Liver (tissue), 9 donors: ENCODE data around the gene CFAP100. TPM values are rescaled to one million over a fixed set of nuclear protein-coding genes. Genes with fewer than 3 reads are reported as not detected.

Experiments used
- DNase-seq: peaks from one replicate; pipeline ENCODE4 v3.0.0-alpha.2; 2017; ENCODE audit warnings: low spot score
- H3K27ac ChIP-seq, 2 donors: one replicate each; pipeline ENCODE4 v1.7.0; 2013; ENCODE audit warnings: inconsistent platforms in 2 of 2, low read length in 2 of 2, control low read depth in 1 of 2, low read depth in 1 of 2, mild to moderate bottlenecking in 1 of 2
- H3K27me3 ChIP-seq, 4 donors: one replicate each; pipeline versions ENCODE4 v1.6.1 to v1.7.0; 2013; ENCODE audit warnings: low read length in 3 of 4, inconsistent platforms in 1 of 4, mild to moderate bottlenecking in 1 of 4, moderate library complexity in 1 of 4; ENCODE audit not compliant: control insufficient read depth in 4 of 4, insufficient read depth in 4 of 4
- H3K36me3 ChIP-seq, 4 donors: one replicate each; pipeline versions ENCODE4 v1.6.1 to v1.7.0; 2013; ENCODE audit warnings: low read length in 3 of 4, mild to moderate bottlenecking in 3 of 4, low read depth in 1 of 4, moderate library complexity in 1 of 4; ENCODE audit not compliant: control insufficient read depth in 4 of 4, insufficient read depth in 3 of 4
- H3K4me1 ChIP-seq, 4 donors: one replicate each; pipeline versions ENCODE4 v1.6.1 to v1.7.0; 2013; ENCODE audit warnings: low read length in 3 of 4, mild to moderate bottlenecking in 3 of 4, moderate library complexity in 1 of 4; ENCODE audit not compliant: control insufficient read depth in 4 of 4, insufficient read depth in 4 of 4
- H3K4me3 ChIP-seq, 3 donors: one replicate each; pipeline versions ENCODE4 v1.6.1 to v1.7.0; 2013; ENCODE audit warnings: low read length in 3 of 3, control low read depth in 1 of 3, low read depth in 1 of 3, mild to moderate bottlenecking in 1 of 3
- H3K9ac ChIP-seq, 2 donors: one replicate each; pipeline ENCODE4 v1.7.0; 2013; ENCODE audit warnings: low read length in 2 of 2, mild to moderate bottlenecking in 2 of 2, moderate library complexity in 2 of 2, control low read depth in 1 of 2, low read depth in 1 of 2
- H3K9me3 ChIP-seq, 4 donors: one replicate each; pipeline versions ENCODE4 v1.6.1 to v1.7.0; 2013; ENCODE audit warnings: low read length in 3 of 4; ENCODE audit not compliant: control insufficient read depth in 4 of 4
- EGR1 ChIP-seq, 2 donors: IDR thresholded peaks; 2 replicates each; pipeline ENCODE4 v1.6.1; 2016 to 2018; ENCODE audit warnings: antibody characterized with exemption in 2 of 2, low read depth in 2 of 2
- FOXA1 ChIP-seq: IDR thresholded peaks from 2 replicates; pipeline ENCODE4 v1.6.1; 2016; ENCODE audit warnings: antibody characterized with exemption
- FOXA2 ChIP-seq: IDR thresholded peaks from 2 replicates; pipeline ENCODE4 v1.6.1; 2016; ENCODE audit warnings: antibody characterized with exemption
- GABPA ChIP-seq, 2 donors: IDR thresholded peaks in 1 of 2; conservative IDR thresholded peaks in 1 of 2; 2 replicates each; pipeline ENCODE4 v1.6.1; 2016; ENCODE audit warnings: antibody characterized with exemption in 2 of 2, mild to moderate bottlenecking in 1 of 2, moderate library complexity in 1 of 2
- HNF4A ChIP-seq, 2 donors: conservative IDR thresholded peaks; 2 replicates each; pipeline ENCODE4 v1.6.1; 2016; ENCODE audit warnings: antibody characterized with exemption in 2 of 2, mild to moderate bottlenecking in 2 of 2
- HNF4G ChIP-seq: IDR thresholded peaks from 2 replicates; pipeline ENCODE4 v1.6.1; 2016; ENCODE audit warnings: antibody characterized with exemption
- JUND ChIP-seq, 2 donors: IDR thresholded peaks; 2 replicates each; pipeline ENCODE4 v1.6.1; 2016; ENCODE audit warnings: antibody characterized with exemption in 2 of 2
- NR2F2 ChIP-seq: IDR thresholded peaks from 2 replicates; pipeline ENCODE4 v1.6.1; 2016; ENCODE audit warnings: antibody characterized with exemption
- RAD21 ChIP-seq, 2 donors: IDR thresholded peaks; 2 replicates each; pipeline ENCODE4 v1.6.1; 2016; ENCODE audit warnings: antibody characterized with exemption in 2 of 2, mild to moderate bottlenecking in 2 of 2
- RXRA ChIP-seq, 2 donors: IDR thresholded peaks; 2 replicates each; pipeline ENCODE4 v1.6.1; 2017 to 2018; ENCODE audit warnings: antibody characterized with exemption in 2 of 2, mild to moderate bottlenecking in 1 of 2
- SP1 ChIP-seq: IDR thresholded peaks from 2 replicates; pipeline ENCODE4 v1.6.1; 2018; ENCODE audit warnings: antibody characterized with exemption, mild to moderate bottlenecking
- TAF1 ChIP-seq: conservative IDR thresholded peaks from 2 replicates; pipeline ENCODE4 v1.6.1; 2016; ENCODE audit warnings: antibody characterized with exemption, mild to moderate bottlenecking
- YY1 ChIP-seq: IDR thresholded peaks from 2 replicates; pipeline ENCODE4 v1.6.1; 2016; ENCODE audit warnings: antibody characterized with exemption, mild to moderate bottlenecking
- WGBS: extraction: QIAGEN DNeasy Blood & Tissue Kit; methylation state at CpG from one replicate; pipeline ENCODE4 v1.1.7; 2013; 5-methylcytosine and 5-hydroxymethylcytosine counted together
- polyA plus RNA-seq, 2 donors: library from polyadenylated mRNA; stranded (reverse) in 1 of 2; unstranded in 1 of 2; fragments of 200-250 nt in 1 of 2; fragments of >200 nt in 1 of 2; fragmentation: Nextera tagmentation in 1 of 2; extraction: Ambion mirVana in 1 of 2; gene quantifications; one replicate each; pipeline versions ENCODE4 v1.2.1 to v1.2.3, GENCODE V29; 2013 to 2015
- total RNA-seq, 2 donors: library from RNA; depleted of rRNA; stranded (reverse); fragments of >200 nt; gene quantifications; one replicate each; pipeline ENCODE4 v1.2.3, GENCODE V29; 2014
- TF ChIP-seq, protein P1 (sequence below): IDR thresholded peaks from 2 replicates; pipeline ENCODE4 v1.6.1; 2016; ENCODE audit warnings: antibody characterized with exemption, mild to moderate bottlenecking
- TF ChIP-seq, protein P2 (sequence below): fragments of 150-350 bp; IDR thresholded peaks from 2 replicates; pipeline ENCODE4 v1.5.1; 2017; ENCODE audit warnings: improper control_type of control experiment, low read depth, low read length; ENCODE audit not compliant: missing input control
- TF ChIP-seq, protein P3 (sequence below): IDR thresholded peaks from 2 replicates; pipeline ENCODE4 v1.6.1; 2016; ENCODE audit warnings: antibody characterized with exemption
- TF ChIP-seq, protein P4 (sequence below): IDR thresholded peaks from 2 replicates; pipeline ENCODE4 v1.6.1; 2016; ENCODE audit warnings: antibody characterized with exemption
- TF ChIP-seq, protein P5 (sequence below): IDR thresholded peaks from 2 replicates; pipeline ENCODE4 v1.6.1; 2016; ENCODE audit warnings: antibody characterized with exemption
- donor health status: healthy.
- donor health status: healthy.
- donor health status: healthy.
- donor health status: healthy.
- donor health status: healthy.

The CFAP100 gene
- total and polyA plus RNA-seq, 4 donors, result not detected

DNA sequence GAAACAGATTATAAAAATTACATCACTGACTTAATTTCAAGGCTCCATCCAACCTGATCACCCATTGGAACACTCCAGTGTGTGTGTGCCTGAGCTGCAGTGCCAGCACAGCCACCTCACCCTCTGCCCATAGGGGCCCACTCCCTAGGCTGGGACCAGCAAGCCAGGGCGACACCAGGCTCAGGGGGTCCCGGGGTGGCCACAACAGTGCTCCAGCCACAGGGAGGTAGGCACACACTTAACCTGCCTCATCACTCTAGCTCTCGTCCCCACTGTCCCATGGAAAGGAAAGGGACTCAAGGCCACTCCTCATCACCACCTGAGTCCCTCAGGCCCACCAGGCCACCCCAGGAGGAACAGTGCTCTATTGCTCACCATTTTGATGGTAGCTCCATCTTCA, 56.0 kb downstream of the CFAP100 start:
- H3K36me3 ChIP-seq, result peaks cover 4 to 14% (median 11%) of the 10 kb centered on the region in 4 donors
- no peak overlapping the region for H3K9ac ChIP-seq
- TF ChIP-seq, protein P1, sequence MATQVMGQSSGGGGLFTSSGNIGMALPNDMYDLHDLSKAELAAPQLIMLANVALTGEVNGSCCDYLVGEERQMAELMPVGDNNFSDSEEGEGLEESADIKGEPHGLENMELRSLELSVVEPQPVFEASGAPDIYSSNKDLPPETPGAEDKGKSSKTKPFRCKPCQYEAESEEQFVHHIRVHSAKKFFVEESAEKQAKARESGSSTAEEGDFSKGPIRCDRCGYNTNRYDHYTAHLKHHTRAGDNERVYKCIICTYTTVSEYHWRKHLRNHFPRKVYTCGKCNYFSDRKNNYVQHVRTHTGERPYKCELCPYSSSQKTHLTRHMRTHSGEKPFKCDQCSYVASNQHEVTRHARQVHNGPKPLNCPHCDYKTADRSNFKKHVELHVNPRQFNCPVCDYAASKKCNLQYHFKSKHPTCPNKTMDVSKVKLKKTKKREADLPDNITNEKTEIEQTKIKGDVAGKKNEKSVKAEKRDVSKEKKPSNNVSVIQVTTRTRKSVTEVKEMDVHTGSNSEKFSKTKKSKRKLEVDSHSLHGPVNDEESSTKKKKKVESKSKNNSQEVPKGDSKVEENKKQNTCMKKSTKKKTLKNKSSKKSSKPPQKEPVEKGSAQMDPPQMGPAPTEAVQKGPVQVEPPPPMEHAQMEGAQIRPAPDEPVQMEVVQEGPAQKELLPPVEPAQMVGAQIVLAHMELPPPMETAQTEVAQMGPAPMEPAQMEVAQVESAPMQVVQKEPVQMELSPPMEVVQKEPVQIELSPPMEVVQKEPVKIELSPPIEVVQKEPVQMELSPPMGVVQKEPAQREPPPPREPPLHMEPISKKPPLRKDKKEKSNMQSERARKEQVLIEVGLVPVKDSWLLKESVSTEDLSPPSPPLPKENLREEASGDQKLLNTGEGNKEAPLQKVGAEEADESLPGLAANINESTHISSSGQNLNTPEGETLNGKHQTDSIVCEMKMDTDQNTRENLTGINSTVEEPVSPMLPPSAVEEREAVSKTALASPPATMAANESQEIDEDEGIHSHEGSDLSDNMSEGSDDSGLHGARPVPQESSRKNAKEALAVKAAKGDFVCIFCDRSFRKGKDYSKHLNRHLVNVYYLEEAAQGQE, result no peak
- TF ChIP-seq, protein P2, sequence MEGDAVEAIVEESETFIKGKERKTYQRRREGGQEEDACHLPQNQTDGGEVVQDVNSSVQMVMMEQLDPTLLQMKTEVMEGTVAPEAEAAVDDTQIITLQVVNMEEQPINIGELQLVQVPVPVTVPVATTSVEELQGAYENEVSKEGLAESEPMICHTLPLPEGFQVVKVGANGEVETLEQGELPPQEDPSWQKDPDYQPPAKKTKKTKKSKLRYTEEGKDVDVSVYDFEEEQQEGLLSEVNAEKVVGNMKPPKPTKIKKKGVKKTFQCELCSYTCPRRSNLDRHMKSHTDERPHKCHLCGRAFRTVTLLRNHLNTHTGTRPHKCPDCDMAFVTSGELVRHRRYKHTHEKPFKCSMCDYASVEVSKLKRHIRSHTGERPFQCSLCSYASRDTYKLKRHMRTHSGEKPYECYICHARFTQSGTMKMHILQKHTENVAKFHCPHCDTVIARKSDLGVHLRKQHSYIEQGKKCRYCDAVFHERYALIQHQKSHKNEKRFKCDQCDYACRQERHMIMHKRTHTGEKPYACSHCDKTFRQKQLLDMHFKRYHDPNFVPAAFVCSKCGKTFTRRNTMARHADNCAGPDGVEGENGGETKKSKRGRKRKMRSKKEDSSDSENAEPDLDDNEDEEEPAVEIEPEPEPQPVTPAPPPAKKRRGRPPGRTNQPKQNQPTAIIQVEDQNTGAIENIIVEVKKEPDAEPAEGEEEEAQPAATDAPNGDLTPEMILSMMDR, result no peak
- TF ChIP-seq FOXA1 (no peak), HNF4G (no peak), YY1 (no peak), GABPA (IDR thresholded peaks at IDR 0.05 in 1 of 2, conservative IDR thresholded peaks at IDR 0.05 in 1 of 2) (no peak)
- TF ChIP-seq, protein P3, sequence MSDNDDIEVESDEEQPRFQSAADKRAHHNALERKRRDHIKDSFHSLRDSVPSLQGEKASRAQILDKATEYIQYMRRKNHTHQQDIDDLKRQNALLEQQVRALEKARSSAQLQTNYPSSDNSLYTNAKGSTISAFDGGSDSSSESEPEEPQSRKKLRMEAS, result no peak
- no peak overlapping the region for H3K27ac ChIP-seq
- H3K27me3 ChIP-seq, result no peaks in the 10 kb centered on the region
- over 99% methylated on average over 3 of the region's 3 CpGs for WGBS
- H3K9me3 ChIP-seq, result no peaks in the 10 kb centered on the region
- H3K4me3 ChIP-seq, result no peak overlapping the region
- peak; percentile 27 for DNase-seq
- H3K4me1 ChIP-seq, result peaks cover 14 to 51% (median 46%) of the 10 kb centered on the region in 4 donors

DNA sequence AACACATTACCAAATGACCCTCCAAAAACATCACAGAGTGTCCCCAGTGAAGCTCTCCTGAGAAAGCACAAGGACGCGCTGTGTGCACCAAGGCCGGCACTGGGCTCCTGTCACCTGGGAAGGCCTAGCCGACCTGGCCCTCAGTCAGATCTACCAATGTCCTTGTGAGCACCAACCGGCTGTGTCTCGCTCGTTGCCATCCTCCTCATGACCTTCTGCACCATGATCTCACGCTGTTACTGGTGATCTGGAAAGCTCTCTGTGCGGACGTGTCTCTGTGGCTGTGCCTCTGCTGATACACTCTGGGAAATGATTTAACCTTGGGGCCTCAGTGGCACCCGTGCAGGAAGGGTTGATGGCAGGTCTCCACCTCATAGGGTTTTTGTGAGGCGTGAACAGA, 56.8 kb downstream of the CFAP100 start:
- 94% methylated on average over 12 of the region's 12 CpGs for WGBS
- H3K4me3 ChIP-seq, result no peak overlapping the region
- peaks cover 9 to 48% (median 40%) of the 10 kb centered on the region in 4 donors for H3K4me1 ChIP-seq
- TF ChIP-seq, protein P1, result no peak
- TF ChIP-seq RAD21 (IDR thresholded peaks at IDR 0.05), result no peak
- TF ChIP-seq, protein P4, sequence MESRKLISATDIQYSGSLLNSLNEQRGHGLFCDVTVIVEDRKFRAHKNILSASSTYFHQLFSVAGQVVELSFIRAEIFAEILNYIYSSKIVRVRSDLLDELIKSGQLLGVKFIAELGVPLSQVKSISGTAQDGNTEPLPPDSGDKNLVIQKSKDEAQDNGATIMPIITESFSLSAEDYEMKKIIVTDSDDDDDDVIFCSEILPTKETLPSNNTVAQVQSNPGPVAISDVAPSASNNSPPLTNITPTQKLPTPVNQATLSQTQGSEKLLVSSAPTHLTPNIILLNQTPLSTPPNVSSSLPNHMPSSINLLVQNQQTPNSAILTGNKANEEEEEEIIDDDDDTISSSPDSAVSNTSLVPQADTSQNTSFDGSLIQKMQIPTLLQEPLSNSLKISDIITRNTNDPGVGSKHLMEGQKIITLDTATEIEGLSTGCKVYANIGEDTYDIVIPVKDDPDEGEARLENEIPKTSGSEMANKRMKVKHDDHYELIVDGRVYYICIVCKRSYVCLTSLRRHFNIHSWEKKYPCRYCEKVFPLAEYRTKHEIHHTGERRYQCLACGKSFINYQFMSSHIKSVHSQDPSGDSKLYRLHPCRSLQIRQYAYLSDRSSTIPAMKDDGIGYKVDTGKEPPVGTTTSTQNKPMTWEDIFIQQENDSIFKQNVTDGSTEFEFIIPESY, result no peak
- TF ChIP-seq EGR1 (IDR thresholded peaks at IDR 0.05; ENCODE audit: low read depth in 2 of 2), result no peak
- TF ChIP-seq, protein P2, result no peak
- TF ChIP-seq HNF4G, result no peak
- no peak for TF ChIP-seq YY1
- TF ChIP-seq FOXA1, result no peak
- TF ChIP-seq TAF1, result no peak
- no peak for TF ChIP-seq FOXA2
- no peak for TF ChIP-seq GABPA (IDR thresholded peaks at IDR 0.05 in 1 of 2, conservative IDR thresholded peaks at IDR 0.05 in 1 of 2)
- no peak for TF ChIP-seq NR2F2
- TF ChIP-seq, protein P5, sequence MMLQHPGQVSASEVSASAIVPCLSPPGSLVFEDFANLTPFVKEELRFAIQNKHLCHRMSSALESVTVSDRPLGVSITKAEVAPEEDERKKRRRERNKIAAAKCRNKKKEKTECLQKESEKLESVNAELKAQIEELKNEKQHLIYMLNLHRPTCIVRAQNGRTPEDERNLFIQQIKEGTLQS, result no peak
- TF ChIP-seq HNF4A (conservative IDR thresholded peaks at IDR 0.05), result no peak
- TF ChIP-seq, protein P3, result no peak
- TF ChIP-seq RXRA (IDR thresholded peaks at IDR 0.05), result no peak
- no peak for TF ChIP-seq SP1
- TF ChIP-seq JUND (IDR thresholded peaks at IDR 0.05), result no peak
- H3K36me3 ChIP-seq, result peaks cover 6 to 20% (median 11%) of the 10 kb centered on the region in 4 donors
- no peaks in the 10 kb centered on the region for H3K9me3 ChIP-seq
- no peak overlapping the region for H3K9ac ChIP-seq
- DNase-seq, result no peak
- H3K27ac ChIP-seq, result no peak overlapping the region
- no peaks in the 10 kb centered on the region for H3K27me3 ChIP-seq
